MCF 10A (cell line): ENCODE data around the gene MECP2. TPM values are rescaled to one million over a fixed set of nuclear protein-coding genes. Genes with fewer than 3 reads are reported as not detected.

ENCODE experiments used
- BruUV-seq: library from RNA; stranded (reverse); fragments of 400-500 nt; replicated peaks from 2 replicates; lab custom pipeline; 2021; lab: Mats Ljungman, UMichigan
- CTCF ChIA-PET: fragments of 300-600 bp; sonication (Branson Sonifier 250); formaldehyde crosslinking; extraction: SDS; loops from one replicate; lab custom pipeline; 2021; ENCODE audit warnings: antibody characterized with exemption, inconsistent platforms; lab: Yijun Ruan, JAX
- POLR2A ChIA-PET: fragments of 300-600, 350-650 bp; sonication (Branson Sonifier 250); formaldehyde crosslinking; extraction: SDS; loops from one replicate; lab custom pipeline; 2020; ENCODE audit warnings: antibody characterized with exemption, inconsistent platforms; lab: Yijun Ruan, JAX
- DNase-seq: peaks from one replicate; pipeline ENCODE4 v3.0.0-alpha.2; 2018; ENCODE audit not compliant: unreplicated experiment
- H3K27ac Mint-ChIP-seq: one replicate; pipeline ENCODE4 v1.8.0; 2022; ENCODE audit warnings: mild to moderate bottlenecking, low read depth, mixed read lengths; ENCODE audit not compliant: unreplicated experiment
- H3K27me3 Mint-ChIP-seq: one replicate; pipeline ENCODE4 v1.8.0; 2022; ENCODE audit warnings: mixed read lengths; ENCODE audit not compliant: insufficient read depth, unreplicated experiment
- H3K36me3 Mint-ChIP-seq: one replicate; pipeline ENCODE4 v1.8.0; 2022; ENCODE audit warnings: mild to moderate bottlenecking, moderate library complexity, mixed read lengths; ENCODE audit not compliant: insufficient read depth, unreplicated experiment
- H3K4me1 Mint-ChIP-seq: one replicate; pipeline ENCODE4 v1.8.0; 2022; ENCODE audit warnings: mixed read lengths; ENCODE audit not compliant: insufficient read depth, unreplicated experiment
- H3K4me3 Mint-ChIP-seq: one replicate; pipeline ENCODE4 v1.8.0; 2022; ENCODE audit warnings: mild to moderate bottlenecking, moderate library complexity, mixed read lengths; ENCODE audit not compliant: unreplicated experiment
- H3K9me3 Mint-ChIP-seq: one replicate; pipeline ENCODE4 v1.8.0; 2022; ENCODE audit warnings: mixed read lengths; ENCODE audit not compliant: unreplicated experiment
- CTCF ChIP-seq: fragments of 200-600 bp; IDR thresholded peaks from one replicate; pipeline ENCODE4 v1.8.0; 2022; ENCODE audit warnings: antibody characterized with exemption, mild to moderate bottlenecking; ENCODE audit not compliant: unreplicated experiment
- intact Hi-C: fragments of 100-400 bp; cut with micrococcal nuclease; formaldehyde crosslinking; loops from 2 replicates; pipeline ENCODE4 v1.14.1; 2022
- total RNA-seq: library from RNA; stranded (reverse); gene quantifications from 2 replicates; pipeline ENCODE4 v1.2.3, GENCODE V29; 2022

The MECP2 gene
- total RNA-seq, 1 experiment from 2014 or later, result 46.9 TPM

GRCh38 chrX:154072192-154072591 lies 25.3 kb downstream of the MECP2 start:
- no TSS peak for BruUV-seq
- Mint-ChIP-seq H3K4me1 (peaks cover 19% of the 10 kb centered on the region), H3K27me3 (peaks cover 28% of the 10 kb centered on the region), H3K36me3 (peaks cover 5% of the 10 kb centered on the region), H3K27ac (no peak overlapping the region), H3K9me3 (no peaks in the 10 kb centered on the region), H3K4me3 (no peak overlapping the region)
- ChIA-PET POLR2A (no interaction called here), CTCF (interaction anchor here (1.2 to 1.7 kb wide), 2 partner anchors 52 to 58 kb away, joined by 4 read pairs; no protein-coding TSS in a partner anchor)
- DNase-seq, result no peak
- no peak for TF ChIP-seq CTCF
- intact Hi-C loops, result no loop called here

- Mint-ChIP-seq H3K4me1 (peaks cover 5% of the 10 kb centered on the region), H3K4me3 (no peak overlapping the region), H3K27me3 (peaks cover 21% of the 10 kb centered on the region), H3K36me3 (no peaks in the 10 kb centered on the region), H3K9me3 (no peaks in the 10 kb centered on the region), H3K27ac (no peak overlapping the region)
- no TSS peak for BruUV-seq
- ChIA-PET POLR2A (interaction anchor here (0.6 kb wide), 1 partner anchor 29 kb away, joined by 3 read pairs; no protein-coding TSS in a partner anchor), CTCF (interaction anchor here (0.5 to 0.8 kb wide), 3 partner anchors 14 to 124 kb away, joined by 3 to 4 read pairs (median 3); partner anchors contain the start of gene RENBP)
- TF ChIP-seq CTCF, result no peak
- intact Hi-C loops, result no loop called here
- DNase-seq, result no peak
Observed at GRCh38 chrX:154068560-154068959, 29.0 kb downstream of the MECP2 start.

GRCh38 chrX:154064637-154065435 lies 32.7 kb downstream of the MECP2 start:
- BruUV-seq, result no TSS peak
- TF ChIP-seq CTCF, result no peak
- Mint-ChIP-seq H3K9me3 (no peaks in the 10 kb centered on the region), H3K36me3 (no peaks in the 10 kb centered on the region), H3K27me3 (peaks cover 50% of the 10 kb centered on the region), H3K27ac (no peak overlapping the region), H3K4me1 (no peaks in the 10 kb centered on the region), H3K4me3 (no peak overlapping the region)
- ChIA-PET POLR2A (no interaction called here), CTCF (interaction anchor here (0.6 to 1.3 kb wide), 3 partner anchors 13 to 51 kb away, joined by 3 to 5 read pairs (median 3); no protein-coding TSS in a partner anchor)
- intact Hi-C loops, result no loop called here
- no peak for DNase-seq

- Mint-ChIP-seq H3K36me3 (no peaks in the 10 kb centered on the region), H3K4me3 (no peak overlapping the region), H3K27me3 (peaks cover 66% of the 10 kb centered on the region), H3K27ac (no peak overlapping the region), H3K4me1 (peaks cover 8% of the 10 kb centered on the region), H3K9me3 (no peaks in the 10 kb centered on the region)
- BruUV-seq, result no TSS peak
- DNase-seq, result no peak
- intact Hi-C loops, result no loop called here
- ChIA-PET POLR2A (no interaction called here), CTCF (no interaction called here)
- TF ChIP-seq CTCF, result no peak
Observed at GRCh38 chrX:154063234-154063633, 34.3 kb downstream of the MECP2 start.
